SK-N-MC (cell line): Measurements from ENCODE around the gene BTBD19.
A peak's percentile ranks its signal among the peaks of the same experiment; 100 is the strongest.

ENCODE experiments used
- DNase-seq: peaks from one replicate; pipeline ENCODE4 v3.0.0-alpha.2; 2011; ENCODE audit warnings: low read depth, low spot score
- H3K27ac ChIP-seq: fragments of 200-600 bp; sonication (generic); 2 replicates; pipeline ENCODE4 v1.5.1; 2016; ENCODE audit warnings: mixed run types
- H3K36me3 ChIP-seq: fragments of 200-600 bp; sonication (generic); 2 replicates; pipeline ENCODE4 v1.6.1; 2017; ENCODE audit warnings: antibody characterized with exemption, low read length, mixed read lengths; ENCODE audit not compliant: insufficient read depth
- H3K4me3 ChIP-seq: fragments of 200-600 bp; sonication (generic); 2 replicates; pipeline ENCODE4 v1.5.1; 2016
- H3K9ac ChIP-seq: fragments of 200-600 bp; sonication (generic); 2 replicates; pipeline ENCODE4 v1.8.0; 2017; ENCODE audit warnings: mixed run types, mixed read lengths; ENCODE audit not compliant: insufficient read length
- H3K9me3 ChIP-seq: fragments of 200-600 bp; sonication (generic); 2 replicates; pipeline ENCODE4 v1.6.1; 2017; ENCODE audit warnings: low read depth, mild to moderate bottlenecking, antibody characterized with exemption, low read length, moderate library complexity, mixed read lengths
- EZH2 ChIP-seq: fragments of 200-600 bp; sonication (generic); IDR thresholded peaks from one replicate; pipeline ENCODE4 v1.6.1; 2017; ENCODE audit warnings: antibody characterized with exemption
- FOXP2 ChIP-seq: optimal IDR thresholded peaks from 2 replicates; pipeline ENCODE3; 2011; ENCODE audit warnings: mild to moderate bottlenecking, moderate library complexity; ENCODE audit not compliant: insufficient read depth; ENCODE audit errors: extremely low read length, control extremely low read depth
- POLR2AphosphoS5 ChIP-seq: IDR thresholded peaks from 2 replicates; pipeline ENCODE4 v1.6.1; 2012; ENCODE audit warnings: mild to moderate bottlenecking, low read depth, low read length, borderline replicate concordance

Gene BTBD19

GRCh38 chr1:44799770-44800584 lies 8.3 kb upstream of the BTBD19 start, which contains the start of gene PLK3:
PLK3 (plus strand) TSS chr1:44800377; CDS start chr1:44800464, 87 bp downstream.
- Histone ChIP-seq H3K27ac (peak within 1 kb of the TSS; percentile 73), H3K9ac (peak within 1 kb of the TSS; percentile 82), H3K4me3 (peak within 1 kb of the TSS; percentile 94), H3K9me3 (no peaks in the 10 kb centered on the region), H3K36me3 (no peaks in the 10 kb centered on the region; the same call in 1 of the 2 replicates)
- TF ChIP-seq POLR2AphosphoS5 (peak; percentile 84), EZH2 (no peak)
- DNase-seq: peak; percentile 76

GRCh38 chr1:44801491-44802305 lies 6.6 kb upstream of the BTBD19 start:
- Histone ChIP-seq H3K9ac (no peak overlapping the region), H3K9me3 (no peaks in the 10 kb centered on the region), H3K4me3 (no peak overlapping the region), H3K27ac (no peak overlapping the region), H3K36me3 (no peaks in the 10 kb centered on the region; the same call in 1 of the 2 replicates)
- TF ChIP-seq POLR2AphosphoS5 (no peak), FOXP2 (no peak), EZH2 (no peak)
- no peak for DNase-seq

GRCh38 chr1:44802306-44803061 lies 5.8 kb upstream of the BTBD19 start:
- Histone ChIP-seq H3K36me3 (no peaks in the 10 kb centered on the region; the same call in 1 of the 2 replicates), H3K9ac (no peak overlapping the region)

GRCh38 chr1:44803062-44803311 lies 5.3 kb upstream of the BTBD19 start:
- Histone ChIP-seq H3K36me3 (no peaks in the 10 kb centered on the region; the same call in 1 of the 2 replicates), H3K27ac (no peak overlapping the region), H3K4me3 (no peak overlapping the region), H3K9me3 (no peaks in the 10 kb centered on the region), H3K9ac (no peak overlapping the region)
- no peak for TF ChIP-seq EZH2
- TF ChIP-seq FOXP2: no peak
- TF ChIP-seq POLR2AphosphoS5: no peak
- no peak for DNase-seq

More at GRCh38 chr1:44802306-44803061, 5.8 kb upstream of the BTBD19 start:
- no peak overlapping the region for H3K4me3 ChIP-seq
- no peak for DNase-seq
- no peak for TF ChIP-seq POLR2AphosphoS5
- no peaks in the 10 kb centered on the region for H3K9me3 ChIP-seq
- no peak overlapping the region for H3K27ac ChIP-seq

GRCh38 chr1:44803312-44804095 lies 4.8 kb upstream of the BTBD19 start:
- TF ChIP-seq EZH2 (no peak), FOXP2 (no peak), POLR2AphosphoS5 (no peak)
- Histone ChIP-seq H3K4me3 (no peak overlapping the region), H3K9me3 (no peaks in the 10 kb centered on the region), H3K27ac (no peak overlapping the region), H3K9ac (no peak overlapping the region), H3K36me3 (no peaks in the 10 kb centered on the region; the same call in 1 of the 2 replicates)
- no peak for DNase-seq

- no peak overlapping the region for H3K27ac ChIP-seq
- no peak for DNase-seq
- H3K9me3 ChIP-seq: no peaks in the 10 kb centered on the region
- no peaks in the 10 kb centered on the region; the same call in 1 of the 2 replicates for H3K36me3 ChIP-seq
- H3K4me3 ChIP-seq: no peak overlapping the region
- no peak overlapping the region for H3K9ac ChIP-seq
- TF ChIP-seq POLR2AphosphoS5: no peak
- TF ChIP-seq FOXP2: no peak
- no peak for TF ChIP-seq EZH2
Measured at GRCh38 chr1:44805311-44806024, 2.9 kb upstream of the BTBD19 start.

GRCh38 chr1:44806025-44806703 lies 2.2 kb upstream of the BTBD19 start:
- TF ChIP-seq POLR2AphosphoS5: no peak
- no peak for TF ChIP-seq EZH2
- no peak for TF ChIP-seq FOXP2
- Histone ChIP-seq H3K27ac (no peak overlapping the region), H3K36me3 (no peaks in the 10 kb centered on the region; the same call in 1 of the 2 replicates), H3K4me3 (no peak overlapping the region), H3K9ac (no peak overlapping the region), H3K9me3 (no peaks in the 10 kb centered on the region)
- no peak for DNase-seq
